ENCODE measurements around the gene COL4A2. TPM values are rescaled to one million over a fixed set of nuclear protein-coding genes. Genes with fewer than 3 reads are reported as not detected.

Gene COL4A2
- total and polyA plus RNA-seq, 2 donors (not counting 1 experiment from before 2014, with no cell fraction given): 0.17 TPM; not detected in 1

DNA sequence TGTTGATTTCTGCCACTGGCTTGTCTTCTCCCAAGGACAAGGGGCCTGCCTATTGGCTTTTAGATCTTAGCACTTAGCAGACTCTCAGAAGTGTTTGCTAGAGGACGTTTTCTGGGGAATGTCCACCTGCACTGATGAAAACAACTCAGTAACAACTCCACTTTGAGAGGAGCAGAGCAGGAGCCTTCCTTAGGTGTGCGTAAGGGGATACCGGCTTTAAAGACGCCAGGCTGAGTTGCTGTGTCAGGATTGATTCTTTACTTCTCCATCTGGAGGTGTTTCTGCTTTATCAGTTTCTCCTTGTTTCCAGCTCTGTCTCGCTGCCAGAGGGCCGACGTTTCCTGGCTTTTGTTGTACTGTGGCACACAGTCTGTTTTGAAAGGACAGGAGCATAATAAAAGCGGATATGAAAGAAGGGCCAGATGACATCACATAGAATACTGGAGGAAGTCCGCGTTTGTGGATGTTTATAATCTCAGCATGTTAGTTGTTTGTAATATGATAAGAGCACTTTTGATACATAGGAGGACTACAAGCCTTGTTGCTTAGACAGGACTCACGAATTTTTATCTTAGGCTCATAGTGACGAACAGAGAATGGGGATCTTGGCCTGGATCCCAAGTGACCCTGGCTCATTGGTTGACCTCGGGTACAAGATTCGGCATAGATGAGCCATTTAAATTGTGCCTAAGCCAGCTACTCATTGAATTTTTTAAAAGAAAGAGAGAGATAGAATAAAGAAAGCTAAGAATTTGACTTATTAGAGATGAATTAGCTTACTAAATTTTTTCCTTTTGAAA is 34.6 kb downstream of the COL4A2 start:
- Mint-ChIP-seq H3K27ac (peak overlapping the region; percentile 76), H3K4me1 (peaks cover 18% of the 10 kb centered on the region), H3K9me3 (ENCODE audit: insufficient read depth) (no peaks in the 10 kb centered on the region), H3K27me3 (peaks cover 19% of the 10 kb centered on the region), H3K4me3 (peak overlapping the region; percentile 67)
- peak overlapping the region; percentile 48 for H3K9ac ChIP-seq (ENCODE audit: low read length)
- peak overlapping the region; percentile 54 for H3K4me2 ChIP-seq (replicated peaks; ENCODE audit: low read depth, low read length, poor library complexity, severe bottlenecking)
- CTCF ChIA-PET: no interaction called here
- peaks cover 14 to 18% of the 10 kb centered on the region in 2 donors for H3K4me1 ChIP-seq (ENCODE audit: control insufficient read depth in 2 of 2, insufficient read depth in 2 of 2, low read length in 2 of 2)
- POLR2A ChIA-PET: no interaction called here
- H3K36me3 ChIP-seq (replicated peaks in 1 of 2; ENCODE audit: control extremely low read depth in 1 of 2, control insufficient read depth in 1 of 2, extremely low read depth in 1 of 2, insufficient read depth in 2 of 2, low read length in 1 of 2): no peaks in the 10 kb centered on the region
- DNase-seq: peak; percentile 45
- TF ChIP-seq, protein P1, sequence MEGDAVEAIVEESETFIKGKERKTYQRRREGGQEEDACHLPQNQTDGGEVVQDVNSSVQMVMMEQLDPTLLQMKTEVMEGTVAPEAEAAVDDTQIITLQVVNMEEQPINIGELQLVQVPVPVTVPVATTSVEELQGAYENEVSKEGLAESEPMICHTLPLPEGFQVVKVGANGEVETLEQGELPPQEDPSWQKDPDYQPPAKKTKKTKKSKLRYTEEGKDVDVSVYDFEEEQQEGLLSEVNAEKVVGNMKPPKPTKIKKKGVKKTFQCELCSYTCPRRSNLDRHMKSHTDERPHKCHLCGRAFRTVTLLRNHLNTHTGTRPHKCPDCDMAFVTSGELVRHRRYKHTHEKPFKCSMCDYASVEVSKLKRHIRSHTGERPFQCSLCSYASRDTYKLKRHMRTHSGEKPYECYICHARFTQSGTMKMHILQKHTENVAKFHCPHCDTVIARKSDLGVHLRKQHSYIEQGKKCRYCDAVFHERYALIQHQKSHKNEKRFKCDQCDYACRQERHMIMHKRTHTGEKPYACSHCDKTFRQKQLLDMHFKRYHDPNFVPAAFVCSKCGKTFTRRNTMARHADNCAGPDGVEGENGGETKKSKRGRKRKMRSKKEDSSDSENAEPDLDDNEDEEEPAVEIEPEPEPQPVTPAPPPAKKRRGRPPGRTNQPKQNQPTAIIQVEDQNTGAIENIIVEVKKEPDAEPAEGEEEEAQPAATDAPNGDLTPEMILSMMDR (IDR thresholded peaks at IDR 0.05): no peak
- TF ChIP-seq EZH2 (IDR thresholded peaks at IDR 0.05; ENCODE audit: borderline replicate concordance, insufficient read depth, low read depth, low read length, poor library complexity, severe bottlenecking): no peak
- H3K79me2 ChIP-seq (ENCODE audit: control insufficient read depth, insufficient read depth, low read length): no peaks in the 10 kb centered on the region
- intact Hi-C loops (cut with micrococcal nuclease): no loop called here
- H3K9me3 ChIP-seq (ENCODE audit: control extremely low read depth in 1 of 3, control insufficient read depth in 2 of 3, insufficient read depth in 1 of 3, low read length in 2 of 3): peaks cover 0 to 12% (median 0%) of the 10 kb centered on the region in 3 donors
- H4K20me1 ChIP-seq (ENCODE audit: control insufficient read depth, insufficient read depth, low read length, poor library complexity, severe bottlenecking): no peaks in the 10 kb centered on the region
- ATAC-seq (ENCODE audit: low read depth): peak; percentile 43
- peak overlapping the region; percentile 3 to 11 for H3K27ac ChIP-seq (ENCODE audit: low read length in 2 of 2)
- WGBS (ENCODE audit: insufficient coverage): 12% methylated on average over 14 of the region's 14 CpGs
- H2AFZ ChIP-seq (ENCODE audit: insufficient read depth, low read depth, low read length, poor library complexity, severe bottlenecking): peak overlapping the region; percentile 55
- H3K27me3 ChIP-seq (replicated peaks in 1 of 4; ENCODE audit: control extremely low read depth in 1 of 4, control insufficient read depth in 3 of 4, insufficient read depth in 4 of 4, low read length in 3 of 4): peaks cover 0 to 9% (median 0%) of the 10 kb centered on the region in 4 experiments
- H3K4me3 ChIP-seq (ENCODE audit: control extremely low read depth in 1 of 5, extremely low read depth in 1 of 5, insufficient read depth in 1 of 5, low read depth in 2 of 5, low read length in 4 of 5): peak overlapping the region in 4 of 5 experiments; percentile 24 to 49 (median 39)

DNA sequence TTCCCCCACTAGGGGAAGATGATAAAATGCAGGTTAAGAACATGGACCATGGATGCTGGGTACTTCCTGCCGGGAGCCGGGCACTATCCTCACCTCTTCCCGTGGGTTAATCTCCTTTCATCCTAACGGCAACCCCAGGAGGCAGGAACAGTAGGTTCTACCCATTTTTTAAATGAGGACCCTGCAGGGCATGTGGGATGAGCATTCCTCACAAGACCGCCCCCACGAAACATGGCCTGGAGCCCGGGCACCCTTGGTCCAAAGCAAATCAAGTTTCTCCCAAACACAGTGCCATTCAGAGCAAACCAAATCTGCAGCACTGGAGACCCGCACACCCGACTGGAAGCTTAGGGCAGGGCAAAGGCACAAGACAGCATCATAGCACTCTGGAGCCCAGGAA is 35.4 kb downstream of the COL4A2 start:
- ATAC-seq (ENCODE audit: low read depth): no peak
- TF ChIP-seq, protein P1 (IDR thresholded peaks at IDR 0.05): no peak
- no peak for TF ChIP-seq EZH2 (IDR thresholded peaks at IDR 0.05; ENCODE audit: borderline replicate concordance, insufficient read depth, low read depth, low read length, poor library complexity, severe bottlenecking)
- H3K79me2 ChIP-seq (ENCODE audit: control insufficient read depth, insufficient read depth, low read length): no peaks in the 10 kb centered on the region

More for the DNA sequence above, 35.4 kb downstream of the COL4A2 start:
- Mint-ChIP-seq H3K9me3 (ENCODE audit: insufficient read depth) (no peaks in the 10 kb centered on the region), H3K27me3 (peaks cover 19% of the 10 kb centered on the region), H3K4me1 (peaks cover 18% of the 10 kb centered on the region), H3K27ac (no peak overlapping the region), H3K4me3 (no peak overlapping the region)
- ChIA-PET POLR2A (no interaction called here), CTCF (no interaction called here)
- Histone ChIP-seq H3K9ac (ENCODE audit: low read length) (no peak overlapping the region), H3K4me3 (ENCODE audit: control extremely low read depth in 1 of 5, extremely low read depth in 1 of 5, insufficient read depth in 1 of 5, low read depth in 2 of 5, low read length in 4 of 5) (no peak overlapping the region), H3K4me1 (ENCODE audit: control insufficient read depth in 2 of 2, insufficient read depth in 2 of 2, low read length in 2 of 2) (peaks cover 14 to 18% of the 10 kb centered on the region in 2 donors), H3K4me2 (replicated peaks; ENCODE audit: low read depth, low read length, poor library complexity, severe bottlenecking) (no peak overlapping the region), H3K27ac (ENCODE audit: low read length in 2 of 2) (no peak overlapping the region), H3K9me3 (ENCODE audit: control extremely low read depth in 1 of 3, control insufficient read depth in 2 of 3, insufficient read depth in 1 of 3, low read length in 2 of 3) (peaks cover 0 to 11% (median 0%) of the 10 kb centered on the region in 3 donors), H2AFZ (ENCODE audit: insufficient read depth, low read depth, low read length, poor library complexity, severe bottlenecking) (no peak overlapping the region), H4K20me1 (ENCODE audit: control insufficient read depth, insufficient read depth, low read length, poor library complexity, severe bottlenecking) (no peaks in the 10 kb centered on the region), H3K36me3 (replicated peaks in 1 of 2; ENCODE audit: control extremely low read depth in 1 of 2, control insufficient read depth in 1 of 2, extremely low read depth in 1 of 2, insufficient read depth in 2 of 2, low read length in 1 of 2) (no peaks in the 10 kb centered on the region), H3K27me3 (replicated peaks in 1 of 4; ENCODE audit: control extremely low read depth in 1 of 4, control insufficient read depth in 3 of 4, insufficient read depth in 4 of 4, low read length in 3 of 4) (peaks cover 0 to 9% (median 0%) of the 10 kb centered on the region in 4 experiments)
- 85% methylated on average over 9 of the region's 9 CpGs for WGBS (ENCODE audit: insufficient coverage)
- intact Hi-C loops (cut with micrococcal nuclease): no loop called here
- DNase-seq: no peak

Measured in B cell (primary cell).